HPDE6-E6E7 (cell line): ENCODE data around the gene PAXX.
"Not testable (repeated sequence)": the region's sequence is repeated elsewhere in the genome, so short reads cannot be mapped to it uniquely, and the experiment has no call there.

ENCODE experiments used
- DNase-seq: peaks from one replicate; pipeline ENCODE4 v3.0.0; 2011; ENCODE audit warnings: missing footprints; ENCODE audit errors: extremely low spot score

PAXX gene

DNA sequence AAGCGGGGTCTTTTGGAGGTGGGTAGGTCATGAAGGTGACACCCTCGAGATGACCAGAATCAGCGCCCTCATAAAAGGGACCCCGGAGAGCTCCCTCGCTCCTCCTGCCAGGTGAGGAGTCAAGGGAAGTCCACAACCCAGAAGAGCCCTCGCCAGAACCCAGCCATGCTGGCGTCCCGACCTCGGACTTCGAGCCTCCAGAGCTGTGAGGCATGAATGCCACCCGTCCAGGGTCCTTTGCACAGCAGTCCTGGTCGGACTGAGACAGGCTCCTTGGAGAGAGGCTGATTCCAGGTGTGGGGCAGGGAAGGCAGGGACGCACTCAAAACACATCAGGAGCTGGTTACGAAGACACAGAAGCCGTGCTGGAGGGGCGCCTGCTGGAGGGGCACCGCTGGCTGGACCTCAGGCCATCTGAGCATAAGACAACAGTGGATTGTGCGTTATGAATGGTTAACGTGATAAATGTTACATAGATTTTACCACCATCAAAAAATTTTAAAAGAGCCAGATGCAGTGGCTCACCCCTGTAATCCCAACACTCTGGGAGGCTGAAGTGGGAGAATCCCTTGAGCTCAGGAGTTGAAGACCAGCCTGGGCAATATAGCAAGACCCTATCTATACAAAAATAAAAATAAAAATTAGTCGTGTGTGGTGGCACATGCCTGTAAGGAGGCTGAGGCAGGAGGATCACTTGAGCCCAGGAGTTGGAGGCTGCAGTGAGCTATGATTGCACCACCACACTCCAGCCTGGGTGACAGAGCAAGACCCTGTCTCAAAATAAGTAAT is 9.8 kb downstream of the PAXX start:
- DNase-seq = no peak

DNA sequence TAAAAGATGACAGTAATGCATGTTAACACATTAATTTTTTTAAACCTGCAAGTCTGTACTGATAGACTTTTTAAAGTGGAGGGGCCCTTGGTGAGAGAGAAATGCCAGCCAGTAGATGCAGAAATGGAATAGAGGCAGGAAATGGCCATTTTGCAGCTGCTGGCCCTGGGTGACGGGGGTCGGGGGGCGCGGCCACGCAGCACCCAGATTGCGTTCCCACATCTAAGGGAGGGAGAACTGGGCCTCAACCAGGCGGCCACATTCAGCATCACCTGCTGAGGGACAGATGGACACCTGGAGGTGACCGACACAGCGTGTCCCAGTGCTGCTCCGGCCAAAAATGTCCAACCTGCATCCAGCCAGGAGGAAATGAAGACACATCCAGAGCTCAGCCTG is 10.4 kb downstream of the PAXX start:
- DNase-seq = no peak

DNA sequence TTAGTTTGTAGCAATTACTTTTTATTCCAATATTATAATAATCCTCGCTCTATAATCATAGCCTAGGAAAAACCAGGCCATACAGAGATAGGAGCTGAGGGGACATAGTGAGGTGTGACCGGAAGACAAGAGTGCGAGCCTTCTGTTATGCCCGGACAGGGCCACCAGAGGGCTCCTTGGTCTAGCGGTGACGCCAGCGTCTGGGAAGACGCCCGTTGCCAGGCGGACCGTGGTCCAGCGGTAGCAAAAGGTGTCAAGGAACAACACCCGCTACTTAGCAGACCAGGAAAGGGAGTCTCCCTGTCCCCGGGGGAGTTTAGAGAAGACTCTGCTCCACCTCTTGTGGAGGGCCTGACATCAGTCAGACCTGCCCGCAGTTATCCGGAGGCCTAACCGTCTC is 12.1 kb downstream of the PAXX start:
- not testable (repeated sequence) for DNase-seq

GRCh38 chr9:137006116-137007003 is 14.1 kb downstream of the PAXX start:
- no peak for DNase-seq

- no peak for DNase-seq
Measured at GRCh38 chr9:137007108-137007815, 15.0 kb downstream of the PAXX start.

DNA sequence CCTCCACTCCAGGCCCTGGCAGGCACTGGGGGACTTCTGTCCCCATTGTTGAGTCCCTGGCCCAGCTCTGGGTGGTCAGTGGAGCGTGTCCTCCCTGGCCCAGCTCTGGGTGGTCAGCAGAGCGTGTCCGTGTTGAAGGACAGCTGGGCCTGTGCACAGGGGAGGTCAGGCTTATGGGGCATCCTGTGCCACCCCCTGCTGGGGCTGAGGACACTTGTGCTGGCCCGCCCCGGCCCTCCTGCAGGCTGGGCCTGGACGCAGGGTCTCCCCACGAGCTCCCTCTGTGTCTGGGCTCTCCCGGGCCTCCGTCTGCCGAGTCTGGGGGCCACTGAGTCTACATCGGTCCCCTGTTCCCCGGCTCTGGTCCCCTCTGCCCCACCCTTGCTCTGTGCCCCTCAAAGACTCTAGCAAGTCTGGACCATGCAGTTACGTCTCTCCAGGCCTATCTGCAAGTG is 15.6 kb downstream of the PAXX start:
- DNase-seq = no peak

GRCh38 chr9:137008312-137008711 is 16.1 kb downstream of the PAXX start:
- DNase-seq = no peak

- no peak for DNase-seq
Measured at GRCh38 chr9:137009217-137009616, 17.0 kb downstream of the PAXX start.

GRCh38 chr9:137009938-137010732 is 17.9 kb downstream of the PAXX start:
- DNase-seq = no peak

DNA sequence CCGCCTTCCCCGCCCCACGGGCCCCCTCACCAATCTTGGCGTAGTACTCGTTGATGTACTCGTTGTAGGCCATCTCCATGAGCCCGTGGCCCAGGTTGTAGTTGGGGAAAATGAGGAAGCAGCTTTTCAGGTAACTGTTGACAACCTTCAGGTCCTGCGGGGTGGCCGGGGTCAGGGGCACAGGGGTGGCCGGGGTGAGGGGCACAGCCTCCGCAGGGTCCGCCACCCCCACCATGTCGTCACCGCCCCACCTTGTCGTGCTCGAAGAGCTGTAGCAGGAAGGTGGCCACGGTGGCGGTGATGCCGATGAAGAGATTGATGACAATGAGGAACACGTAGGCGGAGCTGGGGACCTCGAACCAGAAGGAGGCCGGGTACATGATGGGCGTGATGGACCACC is 18.9 kb downstream of the PAXX start:
- DNase-seq = no peak

- DNase-seq = no peak
Measured at GRCh38 chr9:137011907-137012675, 19.9 kb downstream of the PAXX start.

DNA sequence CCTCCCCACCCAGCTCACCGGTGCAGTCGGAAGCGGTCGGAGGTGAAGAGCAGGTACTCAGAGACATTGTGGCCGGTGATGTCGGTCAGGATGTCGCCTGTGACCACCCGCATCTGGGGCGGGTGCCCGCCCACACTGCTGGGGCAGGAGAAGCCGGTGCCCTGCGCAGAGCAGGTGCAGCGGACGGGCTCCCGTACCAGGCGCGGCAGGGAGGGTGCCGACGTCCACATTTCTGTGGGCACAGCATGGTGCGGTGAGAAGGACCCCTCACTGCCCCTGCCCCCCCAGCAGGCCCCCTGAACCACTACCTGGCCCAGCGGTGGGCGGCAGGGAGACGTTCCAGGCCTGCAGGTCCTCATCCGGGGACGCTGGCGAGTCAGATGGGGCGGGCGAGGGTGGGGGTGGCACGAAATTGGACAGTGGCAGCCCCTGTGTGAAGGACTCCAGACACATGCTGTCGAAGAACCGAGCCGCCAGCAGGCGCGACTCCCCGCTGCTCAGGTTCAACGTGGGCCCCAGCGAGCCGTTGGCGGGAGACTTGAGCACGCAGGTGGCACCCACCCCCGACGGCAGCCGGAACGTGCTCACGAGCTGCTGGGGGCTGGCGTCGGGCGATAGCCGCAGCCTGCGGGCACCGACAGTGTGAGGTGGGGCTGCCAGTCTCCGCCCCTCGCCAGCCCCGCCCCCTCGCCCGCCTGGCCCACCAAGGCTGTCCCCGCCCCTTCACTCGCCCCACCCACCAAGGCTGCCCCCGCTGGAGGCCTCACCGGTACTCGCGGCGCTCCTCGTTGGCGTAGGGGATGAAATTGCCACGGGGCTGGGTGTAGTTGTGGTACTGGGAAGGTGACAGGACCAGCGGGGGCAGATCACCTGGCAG is 20.7 kb downstream of the PAXX start:
- DNase-seq = no peak

DNA sequence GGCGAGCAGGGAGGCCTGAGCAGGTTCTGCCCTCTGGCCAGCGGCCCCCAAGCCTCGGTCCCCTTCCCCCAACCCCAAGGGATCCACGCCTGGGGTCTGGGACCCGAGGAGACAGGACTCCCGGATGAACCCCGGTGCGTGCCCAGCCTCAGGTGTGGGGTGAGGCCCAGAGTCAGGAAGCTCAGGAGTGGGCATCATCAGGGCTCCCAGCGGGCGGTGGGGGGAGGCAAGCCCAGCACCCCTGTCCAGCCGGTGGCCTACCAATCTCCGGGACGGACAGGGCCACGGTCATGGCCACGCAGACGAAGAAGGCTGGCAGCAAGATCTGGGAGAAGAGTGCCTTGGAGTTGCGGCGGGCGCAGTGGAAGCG is 21.3 kb downstream of the PAXX start:
- no peak for DNase-seq

DNA sequence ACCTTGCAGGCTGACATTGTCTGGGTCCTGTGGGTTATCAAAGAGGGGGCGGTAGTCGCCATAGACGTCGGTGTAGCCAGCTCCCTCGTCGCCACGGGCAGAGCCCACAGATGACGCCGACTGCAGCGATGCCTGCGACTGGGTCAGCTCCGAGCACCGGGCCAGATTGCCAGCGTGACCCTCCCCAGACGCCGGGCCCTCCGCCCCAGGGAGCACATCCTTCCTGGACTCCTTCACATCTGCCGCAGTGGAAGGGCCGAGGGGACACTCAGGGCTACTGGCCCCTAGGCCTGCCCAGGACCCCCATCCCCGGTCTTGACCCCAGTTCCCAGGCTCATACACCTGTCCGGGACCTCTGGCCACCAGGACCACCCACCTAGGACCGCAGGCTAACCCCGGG is 21.9 kb downstream of the PAXX start:
- no peak for DNase-seq

DNA sequence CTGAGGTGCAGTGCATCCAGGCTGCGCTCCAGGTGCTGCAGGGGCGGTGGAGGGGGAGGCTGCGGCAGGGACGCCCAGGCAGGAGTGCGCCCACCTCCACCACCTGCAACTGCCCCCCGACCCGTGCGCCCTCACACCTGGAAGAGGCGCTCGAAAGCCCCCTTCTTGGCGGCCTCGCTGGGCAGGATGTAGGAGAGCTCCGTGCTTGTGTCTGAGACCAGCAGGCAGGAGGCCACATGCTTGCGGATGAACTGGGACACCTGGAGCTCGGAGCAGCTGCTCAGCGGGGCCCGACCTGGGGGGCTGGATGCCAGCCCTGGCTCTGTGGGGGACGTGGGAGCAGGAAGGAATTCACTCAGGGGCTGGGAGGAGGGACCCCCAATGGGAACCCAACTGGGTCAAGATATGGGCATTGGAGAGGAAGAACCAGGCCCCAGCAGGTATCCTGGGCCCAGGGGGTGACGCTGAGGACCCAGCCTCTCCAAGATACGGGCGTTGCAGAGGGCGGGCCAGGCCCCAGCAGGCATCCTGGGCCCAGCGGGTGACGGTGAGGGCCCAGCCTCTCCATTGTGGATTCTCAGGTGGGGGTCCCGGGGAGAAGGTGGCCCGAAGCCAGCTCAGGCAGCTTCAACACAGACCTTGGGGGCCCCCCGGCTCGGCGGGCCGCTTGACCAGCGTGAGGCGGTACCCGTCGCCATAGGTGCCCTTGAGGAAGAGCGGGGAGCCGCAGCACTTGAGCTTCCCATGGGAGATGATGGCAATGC is 22.7 kb downstream of the PAXX start:
- no peak for DNase-seq

DNA sequence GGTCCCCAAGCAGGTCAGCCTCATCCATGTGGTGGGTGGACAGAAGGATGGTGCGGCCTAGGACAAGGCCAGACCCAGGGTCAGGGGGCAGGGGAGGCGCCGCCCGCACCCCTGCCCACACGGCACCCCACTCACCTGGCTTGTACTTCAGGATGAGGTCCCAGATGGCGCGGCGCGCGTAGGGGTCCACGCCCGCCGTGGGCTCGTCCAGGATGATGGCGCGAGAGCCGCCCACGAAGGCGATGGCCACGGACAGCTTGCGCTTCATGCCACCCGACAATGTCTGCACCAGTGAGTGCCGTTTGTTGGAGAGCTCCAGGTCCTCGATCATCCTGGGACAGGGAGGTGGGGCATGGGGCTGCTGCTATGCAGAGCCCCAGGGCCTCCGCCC is 23.3 kb downstream of the PAXX start:
- DNase-seq = no peak

- no peak for DNase-seq
Measured at GRCh38 chr9:137015976-137016375, 23.8 kb downstream of the PAXX start.

GRCh38 chr9:137016436-137016835 is 24.2 kb downstream of the PAXX start:
- no peak for DNase-seq

GRCh38 chr9:137017071-137017470 is 24.8 kb downstream of the PAXX start:
- DNase-seq = no peak
